Measurements from ENCODE around the gene NUTF2.

NUTF2 gene

GRCh38 chr16:67822511-67822910 is 24.2 kb upstream of the NUTF2 start:
- no peak for TF ChIP-seq CTCF (conservative IDR thresholded peaks at IDR 0.05; ENCODE audit: control insufficient read depth, insufficient read depth, low read depth, low read length)
- DNase-seq (ENCODE audit: low read depth): no peak
- H3K4me3 ChIP-seq (ENCODE audit: control insufficient read depth, low read depth, low read length): no peak overlapping the region

GRCh38 chr16:67825119-67825518 is 21.6 kb upstream of the NUTF2 start:
- no peak overlapping the region for H3K4me3 ChIP-seq (ENCODE audit: control insufficient read depth, low read depth, low read length)
- TF ChIP-seq CTCF (conservative IDR thresholded peaks at IDR 0.05; ENCODE audit: control insufficient read depth, insufficient read depth, low read depth, low read length): no peak
- no peak for DNase-seq (ENCODE audit: low read depth)

GRCh38 chr16:67825906-67826305 is 20.8 kb upstream of the NUTF2 start:
- DNase-seq (ENCODE audit: low read depth): no peak
- TF ChIP-seq CTCF (conservative IDR thresholded peaks at IDR 0.05; ENCODE audit: control insufficient read depth, insufficient read depth, low read depth, low read length): no peak
- H3K4me3 ChIP-seq (ENCODE audit: control insufficient read depth, low read depth, low read length): no peak overlapping the region

GRCh38 chr16:67828651-67829050 is 18.1 kb upstream of the NUTF2 start:
- DNase-seq (ENCODE audit: low read depth): no peak
- no peak for TF ChIP-seq CTCF (conservative IDR thresholded peaks at IDR 0.05; ENCODE audit: control insufficient read depth, insufficient read depth, low read depth, low read length)
- no peak overlapping the region for H3K4me3 ChIP-seq (ENCODE audit: control insufficient read depth, low read depth, low read length)

GRCh38 chr16:67833030-67833414 is 13.7 kb upstream of the NUTF2 start:
- DNase-seq (ENCODE audit: low read depth): peak; percentile 81

GRCh38 chr16:67833415-67834241 is 13.1 kb upstream of the NUTF2 start:
- DNase-seq (ENCODE audit: low read depth): peak; percentile 84
- TF ChIP-seq CTCF (conservative IDR thresholded peaks at IDR 0.05; ENCODE audit: control insufficient read depth, insufficient read depth, low read depth, low read length): no peak
- H3K4me3 ChIP-seq (ENCODE audit: control insufficient read depth, low read depth, low read length): peak overlapping the region; percentile 83

More at GRCh38 chr16:67833030-67833414, 13.7 kb upstream of the NUTF2 start:
- TF ChIP-seq CTCF (conservative IDR thresholded peaks at IDR 0.05; ENCODE audit: control insufficient read depth, insufficient read depth, low read depth, low read length): no peak
- H3K4me3 ChIP-seq (ENCODE audit: control insufficient read depth, low read depth, low read length): peak overlapping the region; percentile 83
